ENCODE results near the gene MDP1.

The MDP1 gene

DNA sequence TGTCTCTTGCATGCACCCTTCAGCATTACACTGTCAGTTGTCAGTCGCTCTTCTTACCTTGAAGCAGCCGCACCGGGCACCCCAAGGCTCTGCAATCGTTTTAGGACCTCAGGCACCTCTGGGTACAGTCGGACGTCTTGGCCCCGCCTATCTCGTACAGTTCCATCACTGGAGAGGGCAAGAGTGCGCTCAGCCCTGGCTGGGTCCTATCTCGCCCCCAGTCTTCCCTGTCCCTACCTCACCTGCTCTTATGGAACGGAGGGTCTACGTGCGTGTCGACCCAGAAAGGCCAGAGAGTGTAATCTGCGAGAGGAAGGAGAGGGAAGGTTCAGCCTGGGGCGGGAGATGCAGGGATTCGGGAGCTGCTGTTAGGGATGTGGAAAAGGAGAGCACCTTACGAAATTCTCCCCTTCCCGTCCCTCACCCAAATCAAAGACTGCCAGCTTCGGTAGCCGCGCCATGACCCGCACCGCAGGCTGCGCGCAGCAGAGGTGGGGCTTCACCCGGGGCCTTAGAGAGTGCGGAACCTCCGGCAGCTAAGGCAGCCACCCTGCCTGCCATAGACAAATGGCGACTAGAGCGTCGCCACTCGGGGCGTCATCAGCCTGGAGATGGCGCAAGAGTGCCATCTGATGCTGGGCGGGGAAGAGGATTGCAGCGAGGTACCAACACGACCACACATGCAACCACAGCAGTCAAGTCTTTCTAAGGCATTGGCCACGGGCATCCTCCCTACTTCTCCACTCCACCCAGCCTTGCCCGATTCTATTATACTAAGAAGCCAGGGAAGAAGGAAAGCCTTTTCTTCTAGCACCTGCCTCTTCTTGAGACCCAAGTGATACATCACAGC lies at the start of gene MDP1:
MDP1 (minus strand) TSS at position 572 of the 850 bp plus-strand sequence; CDS start at position 461, 111 bp downstream.
- H3K9ac ChIP-seq (ENCODE audit: low read depth in 1 of 2, low read length in 2 of 2) = peak within 1 kb of the TSS; percentile 78 to 96
- no peaks in the 10 kb centered on the region for H3K9me3 ChIP-seq (ENCODE audit: control insufficient read depth in 2 of 2, low read length in 2 of 2)
- peak within 1 kb of the TSS; percentile 84 to 97 for H3K27ac ChIP-seq (ENCODE audit: low read depth in 2 of 2, low read length in 2 of 2)
- peak within 1 kb of the TSS; percentile 84 to 99 for H3K4me3 ChIP-seq (ENCODE audit: low read length in 2 of 2)
- H3K27me3 ChIP-seq (ENCODE audit: control insufficient read depth in 2 of 2, insufficient read depth in 2 of 2, low read length in 2 of 2) = no peaks in the 10 kb centered on the region
- peaks cover 6 to 12% of the 10 kb centered on the region in 2 donors for H3K4me1 ChIP-seq (ENCODE audit: control insufficient read depth in 2 of 2, insufficient read depth in 2 of 2, low read length in 2 of 2)
- H3K36me3 ChIP-seq (ENCODE audit: control insufficient read depth in 2 of 2, insufficient read depth in 2 of 2, low read length in 2 of 2) = peaks cover 13% of the 10 kb centered on the region in 2 donors

DNA sequence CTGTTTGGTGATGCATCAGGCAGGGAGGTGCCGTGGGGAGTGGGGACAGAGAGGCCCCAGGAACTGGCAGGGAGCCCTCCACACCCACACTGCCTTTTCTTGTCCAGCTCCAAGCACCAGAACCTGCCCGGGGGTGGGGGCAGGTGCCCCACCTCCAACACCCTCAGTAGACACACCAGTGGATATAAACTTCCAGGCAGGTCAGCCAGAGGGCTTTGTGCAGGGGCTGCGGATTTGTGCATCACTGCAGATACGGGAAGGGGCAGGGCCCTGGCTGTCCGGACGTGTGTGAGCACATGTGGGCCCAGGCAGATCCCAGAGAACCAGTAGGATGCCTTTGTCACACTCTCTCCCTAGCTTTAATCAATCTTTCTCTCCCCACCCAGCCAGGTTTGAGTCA lies 48.4 kb upstream of the MDP1 start:
- Histone ChIP-seq H3K36me3 (ENCODE audit: control insufficient read depth in 2 of 2, insufficient read depth in 2 of 2, low read length in 2 of 2) (peaks cover 32 to 33% of the 10 kb centered on the region in 2 donors), H3K9me3 (ENCODE audit: control insufficient read depth in 2 of 2, low read length in 2 of 2) (no peaks in the 10 kb centered on the region), H3K4me1 (ENCODE audit: control insufficient read depth in 2 of 2, insufficient read depth in 2 of 2, low read length in 2 of 2) (no peaks in the 10 kb centered on the region), H3K27me3 (ENCODE audit: control insufficient read depth in 2 of 2, insufficient read depth in 2 of 2, low read length in 2 of 2) (no peaks in the 10 kb centered on the region), H3K9ac (ENCODE audit: low read depth in 1 of 2, low read length in 2 of 2) (no peak overlapping the region), H3K4me3 (ENCODE audit: low read length in 2 of 2) (no peak overlapping the region), H3K27ac (ENCODE audit: low read depth in 2 of 2, low read length in 2 of 2) (no peak overlapping the region)

DNA sequence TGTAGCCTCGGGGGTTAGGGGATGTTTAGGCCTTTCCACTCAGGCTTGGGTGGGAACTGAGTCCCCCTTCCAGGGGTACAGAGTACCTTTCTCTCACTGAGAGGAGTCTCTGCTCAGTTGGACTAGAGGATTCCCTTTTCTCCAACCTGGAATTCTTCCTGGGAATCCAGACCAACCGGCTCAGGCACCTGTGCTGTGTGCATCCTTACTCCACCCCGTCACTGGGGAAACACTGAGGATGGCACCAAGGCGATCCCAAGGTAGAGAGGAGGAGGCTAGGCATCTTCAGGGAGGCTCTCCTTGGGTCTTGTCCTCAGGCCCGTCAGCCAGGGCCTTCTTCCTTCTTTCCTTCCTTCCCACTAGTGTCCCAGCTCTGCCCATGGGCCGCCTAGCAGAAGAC lies 48.0 kb upstream of the MDP1 start:
- H3K36me3 ChIP-seq (ENCODE audit: control insufficient read depth in 2 of 2, insufficient read depth in 2 of 2, low read length in 2 of 2) = peaks cover 28% of the 10 kb centered on the region in 2 donors
- H3K9ac ChIP-seq (ENCODE audit: low read depth in 1 of 2, low read length in 2 of 2) = no peak overlapping the region
- no peak overlapping the region for H3K27ac ChIP-seq (ENCODE audit: low read depth in 2 of 2, low read length in 2 of 2)
- no peak overlapping the region for H3K4me3 ChIP-seq (ENCODE audit: low read length in 2 of 2)
- no peaks in the 10 kb centered on the region for H3K4me1 ChIP-seq (ENCODE audit: control insufficient read depth in 2 of 2, insufficient read depth in 2 of 2, low read length in 2 of 2)
- H3K27me3 ChIP-seq (ENCODE audit: control insufficient read depth in 2 of 2, insufficient read depth in 2 of 2, low read length in 2 of 2) = no peaks in the 10 kb centered on the region
- no peaks in the 10 kb centered on the region for H3K9me3 ChIP-seq (ENCODE audit: control insufficient read depth in 2 of 2, low read length in 2 of 2)

DNA sequence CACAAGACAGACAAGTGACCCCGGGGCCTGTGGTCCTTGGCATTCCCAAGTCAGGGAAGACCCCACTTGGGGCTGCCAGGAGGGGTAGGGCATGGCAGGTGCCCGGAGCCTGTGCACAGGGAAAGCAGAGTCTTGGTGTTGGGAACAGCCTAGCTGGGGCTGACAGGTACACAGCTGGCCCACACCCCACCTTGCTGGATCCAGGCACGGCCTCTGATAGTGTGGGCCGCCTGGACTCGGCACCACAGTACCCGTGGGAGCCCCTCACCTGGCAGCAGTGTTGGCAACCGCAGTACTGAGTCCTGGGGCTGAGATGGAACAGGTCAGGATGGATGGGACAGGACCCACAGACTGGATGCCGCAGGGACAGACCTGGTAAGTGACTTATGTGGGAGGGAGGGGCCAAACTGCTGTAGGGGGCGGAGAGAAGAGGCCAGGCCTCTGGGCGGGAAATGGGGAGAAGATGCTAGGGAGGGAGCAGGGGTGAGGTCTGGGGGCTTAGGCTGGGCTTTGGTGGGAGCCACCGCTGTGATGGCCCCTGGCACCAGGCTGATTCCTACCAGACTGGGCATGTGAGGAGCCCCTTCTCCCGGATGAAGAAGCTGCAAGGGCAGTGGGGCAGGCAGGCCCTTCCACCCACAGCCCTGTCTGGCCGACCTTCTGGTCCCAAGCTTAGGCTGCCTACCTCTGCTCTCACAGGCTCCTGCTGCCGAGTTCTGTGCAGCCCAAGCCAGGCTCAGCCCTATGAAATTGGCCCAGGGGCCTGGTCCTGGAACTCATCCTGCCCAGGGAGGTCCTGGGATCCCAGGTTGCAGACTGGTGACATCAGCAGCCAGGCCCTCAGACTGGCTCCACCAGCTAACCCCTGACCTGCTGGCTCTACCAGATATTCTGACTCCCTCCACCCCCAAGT lies 47.2 kb upstream of the MDP1 start, which contains the start of gene TGM1:
TGM1 (minus strand) TSS at position 357 of the 913 bp plus-strand sequence. CDS start 825 bp downstream, outside the sequence.
- no peak within 1 kb of the TSS for H3K27ac ChIP-seq (ENCODE audit: low read depth in 2 of 2, low read length in 2 of 2)
- no peaks in the 10 kb centered on the region for H3K9me3 ChIP-seq (ENCODE audit: control insufficient read depth in 2 of 2, low read length in 2 of 2)
- no peak within 1 kb of the TSS for H3K4me3 ChIP-seq (ENCODE audit: low read length in 2 of 2)
- H3K27me3 ChIP-seq (ENCODE audit: control insufficient read depth in 2 of 2, insufficient read depth in 2 of 2, low read length in 2 of 2) = no peaks in the 10 kb centered on the region
- H3K4me1 ChIP-seq (ENCODE audit: control insufficient read depth in 2 of 2, insufficient read depth in 2 of 2, low read length in 2 of 2) = no peaks in the 10 kb centered on the region
- H3K9ac ChIP-seq (ENCODE audit: low read depth in 1 of 2, low read length in 2 of 2) = no peak within 1 kb of the TSS
- peaks cover 24% of the 10 kb centered on the region in 2 donors for H3K36me3 ChIP-seq (ENCODE audit: control insufficient read depth in 2 of 2, insufficient read depth in 2 of 2, low read length in 2 of 2)

DNA sequence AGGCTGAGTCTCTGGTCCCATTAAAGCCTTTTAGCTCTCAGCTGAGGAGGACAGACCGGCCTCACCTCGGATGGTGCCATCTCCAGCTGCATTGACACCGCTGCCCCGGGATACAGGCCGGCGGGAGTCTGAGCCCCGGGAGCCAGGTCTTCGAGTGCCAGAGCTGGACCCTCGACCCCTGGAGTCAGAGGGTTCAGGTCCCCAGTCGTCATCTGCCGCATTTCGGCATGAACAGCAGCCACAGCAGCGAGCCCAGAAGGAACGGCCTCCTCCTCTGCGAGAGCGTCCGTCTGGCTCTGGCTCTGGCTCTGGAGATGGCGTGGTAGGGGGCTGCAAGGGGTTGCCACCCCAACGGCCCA lies 46.1 kb upstream of the MDP1 start:
- Histone ChIP-seq H3K27me3 (ENCODE audit: control insufficient read depth in 2 of 2, insufficient read depth in 2 of 2, low read length in 2 of 2) (no peaks in the 10 kb centered on the region), H3K9ac (ENCODE audit: low read depth in 1 of 2, low read length in 2 of 2) (no peak overlapping the region), H3K36me3 (ENCODE audit: control insufficient read depth in 2 of 2, insufficient read depth in 2 of 2, low read length in 2 of 2) (peaks cover 15 to 18% of the 10 kb centered on the region in 2 donors), H3K4me3 (ENCODE audit: low read length in 2 of 2) (no peak overlapping the region), H3K27ac (ENCODE audit: low read depth in 2 of 2, low read length in 2 of 2) (no peak overlapping the region), H3K9me3 (ENCODE audit: control insufficient read depth in 2 of 2, low read length in 2 of 2) (no peaks in the 10 kb centered on the region), H3K4me1 (ENCODE audit: control insufficient read depth in 2 of 2, insufficient read depth in 2 of 2, low read length in 2 of 2) (no peaks in the 10 kb centered on the region)

DNA sequence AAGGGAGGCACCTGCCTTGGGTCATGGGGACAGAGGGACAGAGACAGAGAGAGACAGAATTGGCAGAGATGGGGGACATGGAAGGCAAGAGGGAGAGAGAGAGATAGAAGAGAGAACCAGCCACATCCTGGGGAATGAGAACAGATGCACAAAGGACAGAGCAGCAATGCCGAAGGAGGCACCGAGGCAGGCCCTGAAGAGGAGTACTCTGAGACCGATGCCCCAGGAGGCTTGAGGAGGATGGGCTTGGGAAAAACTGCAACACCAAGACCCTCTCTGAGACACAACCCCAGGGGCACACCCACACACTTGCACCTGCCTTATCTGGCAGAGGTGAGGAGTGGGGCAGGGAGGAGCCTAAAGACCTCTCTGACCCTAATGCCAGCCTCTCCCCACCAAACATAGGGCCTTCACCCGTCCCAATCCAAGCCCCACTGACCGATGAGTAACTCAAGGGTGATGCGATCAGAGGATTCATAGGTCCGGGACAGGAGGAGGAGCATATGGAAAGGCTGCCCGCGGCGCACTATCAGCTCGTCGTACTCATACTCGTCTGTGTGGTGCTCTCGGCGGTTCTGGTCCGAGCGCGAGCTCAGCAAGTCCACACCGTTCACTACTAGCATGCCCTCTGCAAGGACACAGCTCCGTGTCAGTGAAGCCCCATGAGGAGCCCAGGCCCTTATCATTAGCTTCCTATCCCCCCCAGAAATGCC lies 45.5 kb upstream of the MDP1 start:
- H3K36me3 ChIP-seq (ENCODE audit: control insufficient read depth in 2 of 2, insufficient read depth in 2 of 2, low read length in 2 of 2) = peaks cover 10 to 12% of the 10 kb centered on the region in 2 donors
- H3K4me1 ChIP-seq (ENCODE audit: control insufficient read depth in 2 of 2, insufficient read depth in 2 of 2, low read length in 2 of 2) = no peaks in the 10 kb centered on the region
- H3K27ac ChIP-seq (ENCODE audit: low read depth in 2 of 2, low read length in 2 of 2) = no peak overlapping the region
- H3K4me3 ChIP-seq (ENCODE audit: low read length in 2 of 2) = no peak overlapping the region
- no peaks in the 10 kb centered on the region for H3K9me3 ChIP-seq (ENCODE audit: control insufficient read depth in 2 of 2, low read length in 2 of 2)
- no peaks in the 10 kb centered on the region for H3K27me3 ChIP-seq (ENCODE audit: control insufficient read depth in 2 of 2, insufficient read depth in 2 of 2, low read length in 2 of 2)
- no peak overlapping the region for H3K9ac ChIP-seq (ENCODE audit: low read depth in 1 of 2, low read length in 2 of 2)

DNA sequence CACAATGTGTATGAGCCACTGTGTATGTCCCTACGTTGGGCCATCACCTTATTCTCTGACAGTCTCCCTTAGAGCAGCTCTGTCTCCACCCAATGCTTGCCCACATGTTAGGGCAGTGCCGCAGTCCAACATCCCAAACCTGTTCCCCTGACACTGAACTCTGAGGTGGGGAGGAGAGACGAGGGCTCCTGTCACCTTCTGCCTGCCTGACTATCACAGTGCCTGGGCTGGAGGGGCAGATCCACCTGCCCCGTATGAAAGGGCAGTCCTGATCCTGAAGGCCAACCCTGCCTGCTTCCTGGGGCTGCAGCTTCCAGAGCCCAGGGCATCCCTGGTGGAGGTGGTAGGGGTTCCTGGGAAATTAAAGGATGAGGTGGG lies 44.9 kb upstream of the MDP1 start:
- H3K4me3 ChIP-seq (ENCODE audit: low read length in 2 of 2) = no peak overlapping the region
- H3K9me3 ChIP-seq (ENCODE audit: control insufficient read depth in 2 of 2, low read length in 2 of 2) = no peaks in the 10 kb centered on the region
- no peaks in the 10 kb centered on the region for H3K4me1 ChIP-seq (ENCODE audit: control insufficient read depth in 2 of 2, insufficient read depth in 2 of 2, low read length in 2 of 2)
- H3K9ac ChIP-seq (ENCODE audit: low read depth in 1 of 2, low read length in 2 of 2) = no peak overlapping the region
- H3K27me3 ChIP-seq (ENCODE audit: control insufficient read depth in 2 of 2, insufficient read depth in 2 of 2, low read length in 2 of 2) = no peaks in the 10 kb centered on the region
- peaks cover 3 to 7% of the 10 kb centered on the region in 2 donors for H3K36me3 ChIP-seq (ENCODE audit: control insufficient read depth in 2 of 2, insufficient read depth in 2 of 2, low read length in 2 of 2)
- no peak overlapping the region for H3K27ac ChIP-seq (ENCODE audit: low read depth in 2 of 2, low read length in 2 of 2)

DNA sequence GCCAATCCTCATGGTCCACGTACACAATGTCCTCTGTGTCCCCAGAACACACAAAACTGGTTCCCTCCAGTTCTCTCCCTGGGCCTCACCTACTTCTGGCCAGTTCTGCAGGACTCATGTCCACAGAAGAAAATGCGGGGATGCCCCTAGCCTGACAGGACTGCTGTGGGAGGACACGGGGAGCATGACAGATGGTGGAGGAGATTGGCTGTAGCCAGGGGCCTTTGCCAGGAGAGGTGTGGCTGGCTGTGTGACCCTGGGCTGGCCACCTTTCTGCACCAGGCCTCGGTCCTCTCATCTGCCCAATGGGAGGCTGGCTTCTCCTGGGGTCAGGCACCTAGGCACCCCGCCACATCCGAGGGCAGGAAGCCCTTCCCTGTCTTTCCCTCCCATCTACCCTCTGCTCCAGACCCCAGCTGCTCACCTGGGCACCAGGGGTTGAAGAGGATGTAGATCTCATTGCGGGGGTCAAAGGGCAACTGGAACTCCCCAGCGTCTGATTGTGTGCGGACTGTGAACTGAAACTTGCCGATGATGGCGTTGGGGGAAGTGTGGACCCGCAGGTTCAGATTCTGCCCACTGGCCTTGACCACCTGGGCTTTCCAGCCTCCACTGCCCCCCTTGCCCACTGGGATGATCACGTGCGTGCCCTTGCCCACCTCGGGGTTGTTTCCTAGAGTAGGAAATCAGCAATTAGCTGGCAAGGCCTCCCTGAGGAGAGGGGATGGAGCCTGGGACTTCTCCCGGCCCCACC lies 44.3 kb upstream of the MDP1 start:
- H3K36me3 ChIP-seq (ENCODE audit: control insufficient read depth in 2 of 2, insufficient read depth in 2 of 2, low read length in 2 of 2) = peaks cover 0 to 5% of the 10 kb centered on the region in 2 donors
- H3K27me3 ChIP-seq (ENCODE audit: control insufficient read depth in 2 of 2, insufficient read depth in 2 of 2, low read length in 2 of 2) = no peaks in the 10 kb centered on the region
- H3K9ac ChIP-seq (ENCODE audit: low read depth in 1 of 2, low read length in 2 of 2) = no peak overlapping the region
- no peak overlapping the region for H3K4me3 ChIP-seq (ENCODE audit: low read length in 2 of 2)
- H3K27ac ChIP-seq (ENCODE audit: low read depth in 2 of 2, low read length in 2 of 2) = no peak overlapping the region
- H3K4me1 ChIP-seq (ENCODE audit: control insufficient read depth in 2 of 2, insufficient read depth in 2 of 2, low read length in 2 of 2) = no peaks in the 10 kb centered on the region
- no peaks in the 10 kb centered on the region for H3K9me3 ChIP-seq (ENCODE audit: control insufficient read depth in 2 of 2, low read length in 2 of 2)

DNA sequence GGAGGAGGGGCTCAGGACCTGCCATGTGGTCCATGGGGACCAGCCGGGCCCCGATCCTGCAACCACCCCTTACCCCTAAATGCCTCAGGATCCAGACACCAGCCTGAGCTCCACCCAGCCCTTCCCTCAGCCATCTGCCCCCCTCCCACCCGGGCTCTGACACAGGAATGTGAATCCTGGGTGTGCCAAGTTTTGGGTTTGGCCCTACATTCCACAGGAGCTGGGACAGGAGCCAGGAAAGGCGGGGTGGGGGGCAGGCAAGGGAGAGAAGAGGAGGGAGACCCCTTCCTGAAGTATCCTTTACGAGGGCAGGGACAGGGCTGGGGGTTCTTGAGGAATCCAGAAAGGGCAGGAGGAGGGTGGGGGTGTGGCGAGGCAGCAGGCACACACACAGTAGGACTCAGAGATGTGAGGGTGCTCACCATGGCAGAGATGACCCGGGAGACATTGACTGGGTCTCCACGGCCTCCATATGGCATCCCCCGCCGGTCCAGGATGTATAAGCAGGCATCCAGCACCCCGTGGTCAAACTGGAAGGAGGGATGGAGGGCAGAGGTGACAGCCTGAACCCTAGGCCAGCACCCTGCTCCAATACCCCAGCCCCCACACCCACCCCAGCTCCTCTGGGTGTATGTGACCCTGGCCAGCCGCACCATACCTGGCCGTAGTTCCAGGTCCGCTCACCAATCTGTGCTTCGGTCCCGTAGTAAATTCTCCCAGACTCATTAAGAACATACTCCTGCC lies 43.6 kb upstream of the MDP1 start:
- no peak overlapping the region for H3K4me3 ChIP-seq (ENCODE audit: low read length in 2 of 2)

More for the DNA sequence above, 43.6 kb upstream of the MDP1 start:
- H3K4me1 ChIP-seq (ENCODE audit: control insufficient read depth in 2 of 2, insufficient read depth in 2 of 2, low read length in 2 of 2) = no peaks in the 10 kb centered on the region
- no peak overlapping the region for H3K27ac ChIP-seq (ENCODE audit: low read depth in 2 of 2, low read length in 2 of 2)
- H3K9me3 ChIP-seq (ENCODE audit: control insufficient read depth in 2 of 2, low read length in 2 of 2) = no peaks in the 10 kb centered on the region
- H3K9ac ChIP-seq (ENCODE audit: low read depth in 1 of 2, low read length in 2 of 2) = no peak overlapping the region
- no peaks in the 10 kb centered on the region for H3K27me3 ChIP-seq (ENCODE audit: control insufficient read depth in 2 of 2, insufficient read depth in 2 of 2, low read length in 2 of 2)
- peaks cover 0 to 1% of the 10 kb centered on the region in 2 donors for H3K36me3 ChIP-seq (ENCODE audit: control insufficient read depth in 2 of 2, insufficient read depth in 2 of 2, low read length in 2 of 2)

All from mucosa of rectum (tissue), 2 donors.